Measurements from ENCODE around the gene CALML3.

GRCh38 chr10:5492322-5492855, 32.4 kb upstream of the CALML3 start:
- no peak for TF ChIP-seq ZNF592 (IDR thresholded peaks at IDR 0.05)
- TF ChIP-seq RFX5 (IDR thresholded peaks at IDR 0.05; ENCODE audit: low read depth, low read length): no peak
- no peak for TF ChIP-seq RUNX3 (IDR thresholded peaks at IDR 0.05; ENCODE audit: low read length)
- no peak for TF ChIP-seq CTCF (IDR thresholded peaks at IDR 0.05 in 2 of 3, conservative IDR thresholded peaks at IDR 0.05 in 1 of 3; ENCODE audit: control insufficient read depth in 2 of 3, extremely low read depth in 1 of 3, insufficient read depth in 1 of 3, low read depth in 3 of 3, low read length in 3 of 3)
- no peak for TF ChIP-seq POLR2AphosphoS5 (IDR thresholded peaks at IDR 0.05; ENCODE audit: low read length)
- no peak for TF ChIP-seq POLR2A (IDR thresholded peaks at IDR 0.05; ENCODE audit: low read depth, low read length)
- TF ChIP-seq ZNF24 (IDR thresholded peaks at IDR 0.05): no peak
- TF ChIP-seq ATF3 (IDR thresholded peaks at IDR 0.05; ENCODE audit: borderline replicate concordance, extremely low read depth, low read depth, low read length): no peak
- no peak for TF ChIP-seq PRDM15 (CRISPR knock-in tag; IDR thresholded peaks at IDR 0.05)

Measured in GM12878 (cell line).